Measurements from ENCODE around the gene ADAT3.

The ADAT3 gene
- total RNA-seq = 1.9 to 5.0 reads per million in 2 donors

DNA sequence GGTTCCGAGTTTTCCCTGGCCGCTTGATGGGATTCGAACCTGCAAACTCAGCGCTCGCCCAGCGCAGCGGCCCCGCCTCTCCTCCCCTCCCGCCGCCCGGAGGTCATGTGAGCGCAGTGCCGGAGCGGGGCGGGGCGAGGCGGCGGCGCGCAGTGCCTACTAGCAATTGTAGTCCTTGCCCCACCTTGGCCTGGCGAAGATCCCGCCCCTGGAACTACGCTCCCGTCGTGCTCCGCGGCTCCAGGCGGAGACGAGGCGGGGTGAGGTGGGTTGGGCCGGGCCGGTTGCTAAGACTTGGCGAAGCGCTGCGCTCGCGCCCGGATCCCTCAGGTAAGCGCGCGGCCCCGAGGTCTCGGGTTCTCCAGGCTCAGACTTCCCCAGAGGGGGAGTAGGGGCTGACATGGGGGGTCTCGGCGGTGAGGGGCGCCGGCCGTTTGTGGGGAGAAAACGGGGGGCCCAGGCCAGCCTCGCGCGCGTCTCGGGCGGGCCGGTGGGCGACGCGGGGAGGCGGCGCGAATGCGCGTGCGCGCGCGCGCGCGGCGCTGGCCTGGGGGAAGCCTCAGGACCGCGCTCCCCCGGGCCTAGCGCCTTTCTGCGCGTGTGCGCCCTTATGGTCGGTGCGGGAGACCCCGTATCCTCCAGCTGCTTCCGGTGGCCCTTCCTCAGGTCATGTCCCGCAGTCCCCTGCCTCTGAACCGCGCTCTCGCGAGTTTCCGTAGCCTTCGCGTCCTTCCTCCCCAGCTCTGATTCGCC, at the start of gene ADAT3, which contains the start of gene SCAMP4:
Gene ADAT3 (plus strand): TSS at position 290 of the 753 bp plus-strand sequence. CDS start 6,649 bp downstream, outside the sequence.
Gene SCAMP4 (plus strand): TSS at position 290 of the 753 bp plus-strand sequence. CDS start 9,621 bp downstream, outside the sequence.
- DNase-seq = peak; percentile 91 to 100 (median 96)

DNA sequence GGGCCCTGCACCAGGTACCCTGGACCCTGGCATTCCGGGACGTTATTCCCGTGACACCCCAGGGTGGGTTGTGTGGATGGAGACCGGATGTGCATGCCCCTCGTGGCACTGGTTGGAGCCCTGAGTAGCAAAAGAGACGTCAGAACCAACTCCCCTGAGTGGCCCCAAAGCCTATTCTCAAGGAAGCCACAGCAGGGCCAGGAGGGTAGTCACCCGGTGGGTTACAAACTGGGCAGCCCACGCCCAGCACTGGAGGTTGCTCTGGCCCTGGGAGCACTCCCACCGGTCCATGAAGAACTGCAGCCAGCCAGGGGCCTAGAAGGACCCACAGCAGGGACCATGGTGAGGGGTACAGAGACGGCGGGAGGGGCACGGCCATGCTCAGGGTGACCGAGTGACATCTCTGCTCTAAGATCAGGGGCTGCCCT, 49.4 kb upstream of the ADAT3 start:
- DNase-seq = peak in 1 of 5 experiments; percentile 77

DNA sequence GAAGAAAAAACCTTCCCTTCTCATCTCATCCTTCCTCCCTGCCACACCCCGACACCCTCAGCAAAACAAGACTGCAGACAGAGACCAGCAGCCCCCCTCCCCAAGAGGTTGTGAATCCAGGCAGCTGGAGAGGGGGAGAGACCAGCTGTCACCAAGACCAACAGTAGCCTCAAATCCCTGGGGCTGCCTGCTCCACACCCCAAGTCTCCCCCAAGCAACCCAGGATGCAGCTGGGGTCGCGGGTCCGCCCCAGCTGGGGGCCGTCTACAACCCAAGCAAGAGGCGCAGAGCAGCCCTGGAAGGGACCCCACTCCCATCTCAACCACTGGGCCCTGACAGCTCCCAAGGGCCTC, 48.9 kb upstream of the ADAT3 start:
- no peak for DNase-seq

DNA sequence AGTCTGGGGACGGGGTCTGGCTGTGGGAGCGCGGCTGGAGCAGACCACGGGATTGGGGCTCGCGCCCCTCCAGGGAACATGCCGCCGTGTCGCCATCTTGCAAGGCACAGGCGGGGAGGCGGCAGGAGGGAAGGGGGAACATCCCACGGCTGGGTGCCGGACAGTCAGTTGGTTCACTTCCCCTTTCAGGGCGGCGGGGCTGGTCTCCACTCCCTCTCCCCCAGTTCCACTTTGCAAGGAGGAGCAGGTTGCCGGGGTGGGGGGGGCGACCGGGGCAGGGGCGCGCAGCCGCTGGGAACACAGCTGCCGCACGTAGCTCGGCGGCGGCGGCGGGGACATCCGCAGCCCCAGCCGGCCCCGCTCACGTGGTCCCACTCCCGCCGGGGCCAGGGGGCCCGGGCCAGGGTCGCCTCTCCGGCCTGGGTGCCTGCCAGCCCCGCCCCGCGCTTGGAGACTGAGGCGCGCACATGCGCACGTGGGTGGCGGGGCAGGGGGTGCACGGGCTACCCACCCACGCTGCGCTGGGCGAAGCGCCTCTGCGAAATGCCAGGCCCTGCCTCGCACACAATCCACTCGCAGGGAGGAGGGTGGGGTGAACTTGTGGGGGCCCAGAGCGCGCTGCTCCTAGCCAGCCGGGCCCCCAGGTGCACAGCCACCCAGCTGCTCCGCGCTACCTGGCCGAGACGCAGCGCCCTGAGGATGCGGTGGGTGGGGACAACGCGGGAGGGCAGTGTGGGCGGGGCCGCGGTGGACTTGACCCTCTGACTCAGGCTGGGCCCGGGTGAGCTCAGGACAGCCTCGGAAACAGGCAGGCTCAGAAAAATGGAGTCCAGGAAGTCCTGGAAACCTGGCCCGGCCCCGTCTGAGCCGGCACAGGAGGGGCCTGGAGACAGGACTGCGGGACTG, 48.2 kb upstream of the ADAT3 start:
- DNase-seq = peak in 1 of 5 experiments; percentile 53

DNA sequence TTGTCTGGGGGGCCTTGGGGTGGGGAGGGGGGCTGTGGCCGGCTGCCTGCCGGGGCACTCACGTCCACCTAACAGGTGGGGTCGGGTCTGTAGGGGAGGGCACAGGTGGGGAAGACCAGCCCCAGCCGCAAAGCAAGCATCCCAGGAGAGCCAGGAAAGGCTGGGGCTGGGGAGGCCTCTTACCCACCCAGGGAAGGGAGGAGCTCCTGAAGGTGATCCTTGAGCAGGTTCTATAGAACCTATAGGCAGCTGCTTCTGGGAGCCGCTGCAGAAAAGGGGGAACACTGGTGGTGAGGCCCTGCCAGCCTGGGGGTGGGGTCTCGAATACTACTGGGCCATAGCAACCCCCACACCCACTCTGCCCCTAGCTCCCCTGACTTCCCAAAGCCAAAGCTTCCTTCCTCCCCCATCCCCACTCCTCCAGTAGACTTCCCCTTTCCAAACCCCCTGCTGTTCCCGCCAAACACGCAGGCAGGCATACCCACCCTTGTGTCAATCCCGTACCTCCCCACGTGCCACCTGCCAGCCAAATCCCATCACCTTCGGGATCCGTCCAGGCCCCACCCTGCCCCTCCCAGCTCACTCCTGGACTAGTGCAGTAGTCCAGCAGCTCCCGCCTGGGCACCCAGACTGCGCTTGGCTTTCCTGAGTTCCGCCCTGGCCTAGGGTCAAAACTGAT, 47.4 kb upstream of the ADAT3 start:
- DNase-seq = no peak

DNA sequence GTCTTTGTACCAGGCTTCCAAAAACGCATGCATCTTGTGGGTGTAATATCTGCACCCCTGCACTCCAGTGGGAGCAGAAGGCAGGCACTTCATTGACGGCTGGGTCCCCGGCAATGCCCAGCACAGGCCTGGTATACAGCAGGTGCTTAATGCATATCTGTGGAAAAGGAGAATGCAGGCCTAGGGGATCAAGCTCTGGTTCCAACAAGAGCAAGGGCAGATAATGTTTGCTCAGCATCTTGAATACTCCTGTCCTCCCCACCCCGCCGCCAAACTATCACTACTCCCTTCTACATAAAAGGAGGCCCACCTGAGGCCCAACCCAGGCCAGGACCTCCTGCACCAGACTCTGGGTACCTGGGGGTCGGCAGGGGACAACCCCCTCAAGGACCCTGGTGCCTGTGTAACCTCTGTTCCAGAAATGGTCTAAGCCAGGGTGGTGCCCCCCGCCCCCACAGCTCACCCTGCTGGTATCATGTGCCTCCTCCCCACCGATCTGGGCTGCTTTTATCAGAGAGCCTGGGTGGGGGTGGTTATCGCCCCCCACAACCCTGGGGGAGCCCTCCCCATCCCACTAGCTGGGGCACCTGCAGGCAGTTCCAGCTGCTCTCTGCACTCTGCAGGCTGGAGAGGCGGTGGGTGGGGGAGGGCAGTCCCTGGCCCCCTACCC, 46.7 kb upstream of the ADAT3 start:
- no peak for DNase-seq

DNA sequence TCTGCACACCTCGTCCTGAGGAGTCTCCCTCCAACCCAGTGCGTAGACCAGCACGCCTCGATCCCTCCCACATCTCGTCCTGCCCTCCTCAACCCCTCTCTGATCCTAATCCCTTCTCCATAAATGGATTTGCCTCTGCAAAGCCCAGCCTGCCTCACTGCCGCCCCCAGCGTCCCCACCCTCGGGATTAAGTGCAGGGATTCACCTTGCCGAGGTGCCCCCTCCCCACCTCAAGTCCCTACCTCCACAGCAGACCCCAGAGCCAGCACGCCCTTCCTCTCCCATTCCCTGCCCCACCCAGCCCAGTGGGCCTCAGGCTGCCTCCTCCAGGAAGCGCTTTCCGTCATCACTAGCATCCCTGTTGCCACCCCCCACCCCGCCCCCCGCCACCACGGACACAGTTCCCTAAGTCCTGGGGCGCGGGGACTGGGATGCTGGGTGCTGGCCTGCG, 45.8 kb upstream of the ADAT3 start:
- no peak for DNase-seq

DNA sequence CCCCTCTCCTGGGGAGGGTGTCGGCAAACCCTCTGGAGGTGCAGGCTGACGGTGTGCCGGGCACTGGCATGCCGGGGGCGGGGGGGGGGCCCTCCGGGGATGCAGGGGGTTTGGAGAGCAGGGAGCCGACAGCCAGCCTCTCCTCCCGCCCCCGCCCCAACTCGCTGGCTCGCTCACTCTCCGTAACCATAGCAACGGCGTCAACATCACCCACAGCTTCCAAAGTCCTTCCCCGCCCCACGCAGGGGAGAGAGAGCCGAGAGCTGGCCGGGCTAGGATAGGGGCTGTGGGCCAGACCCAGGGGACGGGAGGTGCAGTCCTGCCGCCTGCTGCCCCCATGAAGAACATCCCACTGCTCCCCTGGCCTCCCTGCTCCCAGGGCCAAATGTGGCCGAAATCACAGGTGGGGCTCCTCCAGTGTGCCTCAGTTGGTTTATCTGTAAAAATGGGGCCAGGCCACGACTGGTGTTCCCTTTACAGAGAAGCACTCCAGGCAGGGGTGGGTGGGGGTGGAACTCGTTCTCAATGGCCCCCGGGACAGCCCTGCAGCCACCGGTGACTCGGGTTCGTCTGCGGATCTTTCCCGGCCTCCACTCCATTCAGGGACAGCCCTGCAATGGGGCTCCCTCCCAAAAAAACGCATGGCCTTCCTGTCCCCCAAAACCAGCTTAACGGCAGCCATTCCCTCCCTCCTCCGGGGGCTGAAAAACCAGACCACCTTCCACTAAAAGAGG, 45.0 kb upstream of the ADAT3 start:
- peak in 2 of 5 experiments; percentile 58 to 74 for DNase-seq

DNA sequence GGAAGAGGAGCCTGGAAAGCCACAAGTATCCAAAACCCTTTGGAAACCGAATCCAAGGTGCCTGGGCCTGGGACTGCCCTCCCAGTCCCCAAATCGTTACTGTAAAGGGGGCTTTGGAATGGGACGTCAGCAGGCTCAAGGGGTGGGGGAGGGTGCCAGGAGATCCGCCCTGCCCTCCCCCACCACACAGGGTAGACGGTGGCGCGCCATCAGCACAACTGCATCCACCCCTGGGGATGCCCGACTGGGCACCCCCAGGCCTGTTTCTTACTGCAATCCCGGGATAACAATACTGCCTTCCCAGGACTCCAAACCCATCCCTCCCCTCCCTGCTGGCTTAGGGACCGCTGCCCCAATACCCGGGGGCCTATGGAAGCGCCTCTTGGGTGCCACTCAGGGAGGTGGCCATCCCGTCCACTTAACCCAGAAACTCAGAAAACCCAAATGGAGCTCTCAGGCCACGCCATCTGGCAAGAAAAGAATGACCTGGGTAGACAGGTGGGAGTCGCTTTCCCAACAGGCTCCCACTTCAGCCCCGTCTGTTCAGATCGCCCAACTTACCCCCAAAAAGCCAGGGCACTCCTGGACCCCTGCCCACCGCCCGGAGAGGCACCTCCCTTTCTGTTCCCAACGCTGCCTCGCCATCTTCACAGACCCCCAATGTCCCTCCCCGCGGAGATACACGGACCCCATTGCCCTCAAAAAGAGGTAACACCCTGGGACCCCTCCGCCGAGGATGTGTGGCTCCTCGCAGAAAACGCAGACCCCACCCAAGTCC, 44.2 kb upstream of the ADAT3 start:
- DNase-seq = no peak

DNA sequence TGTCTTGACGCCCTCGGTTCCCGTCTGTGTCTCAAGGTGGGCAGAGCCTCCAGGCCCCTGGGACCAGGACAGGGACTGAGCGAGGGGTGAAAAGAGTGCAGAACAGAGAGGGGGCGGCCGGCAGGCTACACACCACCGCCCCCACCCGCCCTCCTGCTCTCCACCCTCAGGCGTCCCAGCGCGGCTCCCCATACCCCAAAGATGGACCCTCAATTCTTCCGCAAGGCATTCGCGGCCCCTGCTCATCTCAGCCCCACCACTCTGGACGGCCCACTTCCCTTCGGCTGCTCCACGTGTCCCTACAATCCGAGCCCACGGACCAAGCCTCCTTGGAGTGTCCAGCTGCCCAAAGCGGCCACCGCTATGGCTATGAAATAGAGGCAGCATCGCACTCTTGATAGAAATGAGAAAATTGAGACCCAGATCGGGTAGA, 43.6 kb upstream of the ADAT3 start:
- DNase-seq = no peak

DNA sequence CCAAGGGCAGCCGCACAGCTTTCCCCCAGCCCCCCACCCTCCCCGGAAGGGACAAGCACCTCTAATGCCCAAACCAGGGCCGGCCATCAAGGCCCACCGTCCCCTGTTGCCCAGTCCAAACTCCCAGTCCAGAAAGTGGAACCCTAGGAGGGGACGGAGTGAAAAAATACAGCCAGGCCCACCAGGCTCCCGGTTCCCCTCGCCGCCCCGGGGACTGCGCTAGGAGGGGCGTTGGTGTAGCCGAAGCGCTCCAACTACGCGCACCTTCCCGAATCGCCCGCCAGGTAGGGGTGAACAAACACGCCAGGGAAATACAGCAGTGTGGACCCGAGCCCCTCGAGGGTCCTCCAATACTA, 43.2 kb upstream of the ADAT3 start:
- no peak for DNase-seq

DNA sequence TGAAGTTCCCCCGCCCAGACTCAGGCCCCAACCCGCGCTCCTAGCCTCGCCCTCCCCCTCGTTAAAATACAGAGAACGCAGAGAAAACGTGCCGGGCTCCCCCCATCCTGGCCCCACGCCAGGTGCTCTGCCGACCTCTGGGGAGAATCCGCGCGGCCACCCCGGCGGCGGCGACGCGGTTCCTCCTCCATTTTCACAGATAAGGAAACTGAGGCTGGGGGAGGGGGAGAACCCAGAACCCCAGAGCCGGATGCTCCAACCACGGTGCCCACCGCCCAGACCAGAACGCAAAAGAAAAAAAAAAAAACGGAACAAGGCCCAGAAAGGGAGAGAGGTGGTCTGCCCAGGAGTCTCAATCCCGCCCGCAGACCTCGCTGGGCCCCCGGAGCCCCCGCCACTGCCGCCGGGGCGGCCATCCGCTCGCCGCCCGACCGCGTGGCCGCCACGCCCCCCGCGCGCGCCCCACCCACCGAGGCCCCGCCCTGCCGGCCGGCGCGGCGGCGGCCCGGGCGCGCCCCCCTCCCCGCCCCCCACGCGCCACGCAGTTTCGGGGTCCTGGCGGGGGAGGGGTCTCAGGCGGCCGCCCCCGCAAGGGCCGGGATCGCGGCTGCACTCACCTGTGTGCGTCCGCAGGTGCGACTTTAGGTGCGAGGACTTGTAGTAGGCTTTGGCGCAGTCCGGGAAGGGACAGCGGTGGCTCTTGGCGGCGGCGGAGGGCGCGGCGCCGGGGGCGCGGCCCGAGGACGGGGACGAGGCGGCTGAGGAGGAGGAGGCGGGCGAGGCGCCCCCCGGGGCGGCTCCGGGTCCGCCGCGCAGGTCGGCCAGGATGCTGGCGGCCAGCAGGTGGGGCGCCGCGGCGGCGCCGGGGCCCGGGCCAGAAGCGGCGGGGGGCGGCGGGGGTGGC, 42.5 kb upstream of the ADAT3 start:
- peak in 4 of 5 experiments; percentile 27 to 68 (median 50) for DNase-seq

DNA sequence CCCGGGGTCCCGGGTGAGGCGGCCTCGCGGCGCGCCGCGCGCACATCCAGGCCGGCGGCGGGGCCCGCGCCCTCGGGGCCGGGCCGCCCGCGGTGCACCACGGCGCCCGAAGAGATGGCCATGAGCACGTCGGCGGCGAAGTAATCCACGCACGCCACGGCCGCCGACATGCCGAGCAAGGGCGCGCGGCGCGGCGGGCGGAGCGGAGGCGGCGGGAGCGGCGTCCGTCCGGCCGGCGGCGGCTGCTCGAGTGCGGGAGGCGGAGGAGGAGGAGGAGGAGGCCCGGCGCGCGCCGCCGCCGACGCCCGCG, 41.9 kb upstream of the ADAT3 start, which contains the start of gene KLF16:
Gene KLF16 (minus strand): TSS at position 252 of the 310 bp plus-strand sequence. CDS start 82 bp downstream, at position 170.
- DNase-seq = no peak

DNA sequence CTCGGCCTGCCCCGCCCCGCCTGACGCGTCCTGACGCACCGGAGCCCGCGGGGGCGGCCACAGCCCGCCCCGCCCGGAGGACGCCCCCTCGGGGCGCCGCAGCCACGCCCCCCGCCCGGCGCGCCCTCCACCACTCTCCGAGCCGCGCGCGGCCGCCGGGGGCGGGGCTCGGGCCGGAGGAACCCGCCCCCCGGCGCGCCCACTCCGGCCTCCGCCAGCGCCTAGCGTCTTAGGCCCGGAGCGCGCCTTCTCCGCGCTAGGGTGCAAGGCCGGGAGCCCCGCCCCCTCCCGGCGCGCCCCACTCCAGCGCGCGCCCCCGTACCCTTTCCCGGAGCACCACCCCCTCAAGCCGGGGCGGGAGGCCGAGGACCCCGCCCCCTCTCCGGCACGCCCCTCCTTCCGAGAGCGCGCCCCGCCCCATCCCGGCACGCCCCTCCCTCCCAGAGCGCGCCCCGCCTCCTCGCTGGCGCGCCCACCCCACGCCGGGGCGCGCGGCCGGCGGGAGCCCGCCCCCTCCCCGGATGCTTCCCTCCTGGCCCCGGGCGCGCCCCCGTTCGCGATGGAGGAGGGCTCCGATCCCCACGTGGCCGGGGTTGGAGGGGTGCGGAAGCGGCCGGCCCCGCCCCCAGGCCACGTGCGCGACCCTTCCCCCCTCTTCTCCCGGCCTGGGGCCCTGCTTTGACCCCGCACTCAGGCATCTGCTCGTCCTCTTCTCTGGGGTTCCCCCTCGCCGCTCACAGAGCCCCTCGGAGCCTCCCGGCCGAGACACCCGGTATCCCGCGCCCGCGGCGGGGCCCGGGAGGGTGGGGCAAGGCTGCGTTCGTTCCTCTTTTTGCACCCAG, 41.3 kb upstream of the ADAT3 start:
- peak; percentile 88 to 96 (median 90) for DNase-seq

DNA sequence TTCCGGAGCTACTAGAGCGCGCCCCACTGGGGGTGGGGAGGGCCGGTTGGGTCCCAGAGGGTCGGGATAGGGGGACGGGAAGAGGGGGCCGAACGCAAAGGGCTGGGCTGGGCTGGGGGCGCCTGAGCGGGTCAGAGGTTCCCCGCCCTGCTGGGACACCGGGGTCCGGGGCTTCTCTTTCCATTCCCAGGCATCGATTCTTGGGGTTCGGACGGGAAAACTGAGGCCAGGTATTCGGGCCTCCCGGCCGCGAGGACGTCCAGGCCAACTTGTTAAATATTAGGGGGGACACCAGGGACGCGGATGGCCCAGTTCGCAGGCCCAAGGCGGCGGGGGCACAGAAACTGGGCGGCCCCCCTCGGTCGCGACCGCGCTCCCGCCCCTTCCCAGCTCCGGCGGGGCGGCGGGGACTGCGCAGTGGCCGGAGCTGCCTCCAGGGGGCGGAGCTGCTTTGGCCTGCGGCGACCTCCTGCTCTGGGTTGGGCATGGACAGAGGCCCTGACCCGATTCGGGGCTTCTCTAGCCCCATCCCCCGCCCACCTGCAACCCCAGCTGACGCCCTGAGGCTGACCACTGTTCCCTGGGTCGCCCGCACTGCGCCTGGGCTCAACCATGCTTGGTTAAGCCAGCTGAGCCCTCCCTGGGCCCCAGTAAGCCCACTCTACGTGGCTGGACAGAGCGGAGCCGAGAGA, 40.6 kb upstream of the ADAT3 start:
- DNase-seq = peak in 3 of 5 experiments; percentile 32 to 64 (median 37)

DNA sequence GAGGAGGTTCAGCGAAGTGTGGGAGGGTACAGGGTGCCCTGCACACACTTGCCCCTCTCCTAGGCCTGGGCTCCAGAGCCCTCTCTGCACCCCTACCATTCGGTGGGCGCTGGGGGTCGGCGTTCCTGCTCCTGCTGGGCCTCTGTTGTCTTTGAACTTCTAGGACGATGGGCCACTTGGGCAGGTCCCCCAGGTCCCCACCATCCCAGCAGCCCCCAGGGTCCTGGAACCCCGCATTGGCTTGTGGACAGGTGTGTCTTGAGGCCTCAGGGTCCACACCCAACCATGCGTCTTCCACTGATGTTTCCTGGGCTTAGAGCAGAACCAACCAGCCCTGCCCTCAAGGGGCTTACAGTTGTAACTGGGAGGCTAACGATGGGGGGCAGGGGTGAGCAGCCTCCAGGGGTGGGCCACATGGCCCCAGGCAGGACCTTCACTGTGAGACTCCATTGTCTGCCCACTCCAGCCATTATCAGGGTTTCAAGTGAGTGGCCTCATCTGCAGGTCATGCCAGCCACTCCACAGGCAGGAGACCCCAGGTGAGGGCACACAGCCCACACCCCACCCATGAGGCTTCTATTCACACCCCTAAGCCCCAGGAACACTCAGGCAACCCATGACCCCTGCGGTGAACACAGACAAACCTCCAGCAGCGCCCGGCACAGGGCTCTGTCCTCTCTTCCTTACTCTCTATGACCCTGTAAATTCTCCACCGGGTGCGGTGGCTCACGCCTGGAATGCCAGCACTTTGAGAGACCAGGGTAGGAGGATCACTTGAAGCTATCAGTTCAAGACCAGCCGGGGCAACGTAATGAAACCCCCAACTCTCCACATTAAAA, 39.8 kb upstream of the ADAT3 start:
- no peak for DNase-seq
